ENCODE data around the gene BLMH.
"Not testable (repeated sequence)": the region's sequence is repeated elsewhere in the genome, so short reads cannot be mapped to it uniquely, and the experiment has no call there.

Gene BLMH

GRCh38 chr17:30229012-30229411, 62.7 kb downstream of the BLMH start:
- DNase-seq (ENCODE audit: low read depth), result no peak

- no peak for DNase-seq (ENCODE audit: low read depth)
Measured at GRCh38 chr17:30228011-30228410, 63.7 kb downstream of the BLMH start.

- DNase-seq (ENCODE audit: low read depth), result no peak
Measured at GRCh38 chr17:30226878-30227277, 64.9 kb downstream of the BLMH start.

GRCh38 chr17:30225919-30226553, 65.7 kb downstream of the BLMH start:
- DNase-seq (ENCODE audit: low read depth), result no peak

GRCh38 chr17:30225112-30225511, 66.6 kb downstream of the BLMH start:
- DNase-seq (ENCODE audit: low read depth), result no peak

GRCh38 chr17:30224419-30224960, 67.3 kb downstream of the BLMH start:
- no peak for DNase-seq (ENCODE audit: low read depth)

GRCh38 chr17:30222721-30223175, 69.0 kb downstream of the BLMH start:
- DNase-seq (ENCODE audit: low read depth), result no peak

- DNase-seq (ENCODE audit: low read depth), result no peak
Measured at GRCh38 chr17:30222251-30222650, 69.5 kb downstream of the BLMH start.

- no peak for DNase-seq (ENCODE audit: low read depth)
Measured at GRCh38 chr17:30221346-30221745, 70.4 kb downstream of the BLMH start.

- no peak for DNase-seq (ENCODE audit: low read depth)
Measured at GRCh38 chr17:30220414-30220813, 71.3 kb downstream of the BLMH start.

- DNase-seq (ENCODE audit: low read depth), result no peak
Measured at GRCh38 chr17:30219833-30220232, 71.9 kb downstream of the BLMH start.

- no peak for DNase-seq (ENCODE audit: low read depth)
Measured at GRCh38 chr17:30219315-30219714, 72.4 kb downstream of the BLMH start.

GRCh38 chr17:30218799-30219198, 72.9 kb downstream of the BLMH start:
- no peak for DNase-seq (ENCODE audit: low read depth)

- DNase-seq (ENCODE audit: low read depth), result no peak
Measured at GRCh38 chr17:30217746-30218245, 73.9 kb downstream of the BLMH start.

- DNase-seq (ENCODE audit: low read depth), result no peak
Measured at GRCh38 chr17:30217054-30217453, 74.7 kb downstream of the BLMH start.

- DNase-seq (ENCODE audit: low read depth), result no peak
Measured at GRCh38 chr17:30212750-30213149, 79.0 kb downstream of the BLMH start.

GRCh38 chr17:30211371-30211770, 80.4 kb downstream of the BLMH start:
- no peak for DNase-seq (ENCODE audit: low read depth)

- DNase-seq (ENCODE audit: low read depth), result no peak
Measured at GRCh38 chr17:30210901-30211300, 80.8 kb downstream of the BLMH start.

GRCh38 chr17:30210366-30210765, 81.4 kb downstream of the BLMH start:
- DNase-seq (ENCODE audit: low read depth), result no peak

- no peak for DNase-seq (ENCODE audit: low read depth)
Measured at GRCh38 chr17:30209930-30210329, 81.8 kb downstream of the BLMH start.

- DNase-seq (ENCODE audit: low read depth), result no peak
Measured at GRCh38 chr17:30208214-30208613, 83.5 kb downstream of the BLMH start.

GRCh38 chr17:30207655-30208054, 84.1 kb downstream of the BLMH start:
- no peak for DNase-seq (ENCODE audit: low read depth)

GRCh38 chr17:30203471-30203981, 88.2 kb downstream of the BLMH start:
- no peak for DNase-seq (ENCODE audit: low read depth)

GRCh38 chr17:30200656-30201055, 91.1 kb downstream of the BLMH start:
- not testable (repeated sequence) for DNase-seq (ENCODE audit: low read depth)
